ENCODE data around the gene SMIM29.

The SMIM29 gene

DNA sequence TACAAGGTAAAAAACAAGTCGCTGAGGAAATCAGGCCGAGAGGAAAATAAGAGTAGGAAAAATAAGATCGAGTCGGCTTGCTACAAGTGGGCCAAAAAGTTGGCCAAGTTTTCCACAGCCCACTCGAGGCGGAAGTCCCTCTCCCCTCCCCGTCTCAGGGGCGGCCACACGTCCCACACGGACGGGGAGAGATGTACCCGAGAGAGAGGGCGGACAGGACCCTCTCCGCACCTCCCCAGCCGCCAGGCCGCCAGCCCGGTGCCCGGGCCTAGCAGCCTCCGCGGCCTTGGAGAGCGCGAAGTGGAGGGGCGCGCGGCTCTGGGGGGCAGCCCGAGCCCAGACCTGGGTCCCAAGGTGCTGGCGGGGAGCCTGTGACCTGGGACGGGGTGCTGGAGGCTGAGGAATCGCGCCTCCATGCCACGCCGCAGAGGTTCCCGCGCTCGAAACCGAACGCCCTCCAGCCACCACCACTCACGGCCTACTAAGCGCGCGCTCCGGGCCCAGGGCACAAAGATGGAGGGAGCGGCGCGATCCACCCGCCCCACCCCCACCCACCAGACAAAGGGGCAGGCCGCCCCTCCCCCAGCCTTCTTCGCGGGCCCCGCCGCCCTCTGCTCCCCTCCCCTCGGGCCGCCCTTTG is 14.0 kb downstream of the SMIM29 start:
- TF ChIP-seq, protein P1, sequence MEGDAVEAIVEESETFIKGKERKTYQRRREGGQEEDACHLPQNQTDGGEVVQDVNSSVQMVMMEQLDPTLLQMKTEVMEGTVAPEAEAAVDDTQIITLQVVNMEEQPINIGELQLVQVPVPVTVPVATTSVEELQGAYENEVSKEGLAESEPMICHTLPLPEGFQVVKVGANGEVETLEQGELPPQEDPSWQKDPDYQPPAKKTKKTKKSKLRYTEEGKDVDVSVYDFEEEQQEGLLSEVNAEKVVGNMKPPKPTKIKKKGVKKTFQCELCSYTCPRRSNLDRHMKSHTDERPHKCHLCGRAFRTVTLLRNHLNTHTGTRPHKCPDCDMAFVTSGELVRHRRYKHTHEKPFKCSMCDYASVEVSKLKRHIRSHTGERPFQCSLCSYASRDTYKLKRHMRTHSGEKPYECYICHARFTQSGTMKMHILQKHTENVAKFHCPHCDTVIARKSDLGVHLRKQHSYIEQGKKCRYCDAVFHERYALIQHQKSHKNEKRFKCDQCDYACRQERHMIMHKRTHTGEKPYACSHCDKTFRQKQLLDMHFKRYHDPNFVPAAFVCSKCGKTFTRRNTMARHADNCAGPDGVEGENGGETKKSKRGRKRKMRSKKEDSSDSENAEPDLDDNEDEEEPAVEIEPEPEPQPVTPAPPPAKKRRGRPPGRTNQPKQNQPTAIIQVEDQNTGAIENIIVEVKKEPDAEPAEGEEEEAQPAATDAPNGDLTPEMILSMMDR (IDR thresholded peaks at IDR 0.05; ENCODE audit: insufficient read depth, low read length): no peak
- TF ChIP-seq POLR2AphosphoS5 (IDR thresholded peaks at IDR 0.05; ENCODE audit: low read depth) (no peak), GABPA (IDR thresholded peaks at IDR 0.05; ENCODE audit: low read depth) (no peak)
- TF ChIP-seq, protein P2, sequence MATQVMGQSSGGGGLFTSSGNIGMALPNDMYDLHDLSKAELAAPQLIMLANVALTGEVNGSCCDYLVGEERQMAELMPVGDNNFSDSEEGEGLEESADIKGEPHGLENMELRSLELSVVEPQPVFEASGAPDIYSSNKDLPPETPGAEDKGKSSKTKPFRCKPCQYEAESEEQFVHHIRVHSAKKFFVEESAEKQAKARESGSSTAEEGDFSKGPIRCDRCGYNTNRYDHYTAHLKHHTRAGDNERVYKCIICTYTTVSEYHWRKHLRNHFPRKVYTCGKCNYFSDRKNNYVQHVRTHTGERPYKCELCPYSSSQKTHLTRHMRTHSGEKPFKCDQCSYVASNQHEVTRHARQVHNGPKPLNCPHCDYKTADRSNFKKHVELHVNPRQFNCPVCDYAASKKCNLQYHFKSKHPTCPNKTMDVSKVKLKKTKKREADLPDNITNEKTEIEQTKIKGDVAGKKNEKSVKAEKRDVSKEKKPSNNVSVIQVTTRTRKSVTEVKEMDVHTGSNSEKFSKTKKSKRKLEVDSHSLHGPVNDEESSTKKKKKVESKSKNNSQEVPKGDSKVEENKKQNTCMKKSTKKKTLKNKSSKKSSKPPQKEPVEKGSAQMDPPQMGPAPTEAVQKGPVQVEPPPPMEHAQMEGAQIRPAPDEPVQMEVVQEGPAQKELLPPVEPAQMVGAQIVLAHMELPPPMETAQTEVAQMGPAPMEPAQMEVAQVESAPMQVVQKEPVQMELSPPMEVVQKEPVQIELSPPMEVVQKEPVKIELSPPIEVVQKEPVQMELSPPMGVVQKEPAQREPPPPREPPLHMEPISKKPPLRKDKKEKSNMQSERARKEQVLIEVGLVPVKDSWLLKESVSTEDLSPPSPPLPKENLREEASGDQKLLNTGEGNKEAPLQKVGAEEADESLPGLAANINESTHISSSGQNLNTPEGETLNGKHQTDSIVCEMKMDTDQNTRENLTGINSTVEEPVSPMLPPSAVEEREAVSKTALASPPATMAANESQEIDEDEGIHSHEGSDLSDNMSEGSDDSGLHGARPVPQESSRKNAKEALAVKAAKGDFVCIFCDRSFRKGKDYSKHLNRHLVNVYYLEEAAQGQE (IDR thresholded peaks at IDR 0.05; ENCODE audit: insufficient replicate concordance, low read depth): no peak
- Histone ChIP-seq H3K27me3 (ENCODE audit: insufficient read depth, poor library complexity, severe bottlenecking) (no peaks in the 10 kb centered on the region), H3K4me3 (replicated peaks; ENCODE audit: insufficient read depth, low read length) (no peak overlapping the region), H3K27ac (replicated peaks) (no peak overlapping the region)
- no peak for DNase-seq (ENCODE audit: low read depth in 1 of 2, low spot score in 1 of 2)

DNA sequence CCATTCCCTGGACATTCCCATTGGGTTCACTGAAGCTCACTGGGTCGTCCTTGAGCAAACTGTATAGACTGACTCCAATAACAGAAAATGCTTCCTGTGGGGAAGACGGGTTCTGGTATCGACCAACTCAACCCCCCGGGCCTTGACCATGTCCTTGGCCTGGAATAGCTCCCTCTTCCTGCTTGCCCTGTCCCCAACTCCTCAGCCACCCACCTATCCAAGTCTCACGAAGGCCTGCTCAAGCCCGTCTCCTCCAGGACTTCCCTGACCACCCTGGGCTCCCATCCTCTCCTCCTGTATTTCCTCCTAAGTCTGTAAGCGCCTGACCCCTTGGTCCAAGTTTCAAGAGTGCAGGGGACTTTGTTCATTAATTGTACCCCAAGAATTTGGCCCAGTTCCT is 14.9 kb downstream of the SMIM29 start:
- Histone ChIP-seq H3K27me3 (ENCODE audit: insufficient read depth, poor library complexity, severe bottlenecking) (no peaks in the 10 kb centered on the region), H3K4me3 (replicated peaks; ENCODE audit: insufficient read depth, low read length) (no peak overlapping the region), H3K27ac (replicated peaks) (no peak overlapping the region)
- no peak for DNase-seq (ENCODE audit: low read depth in 1 of 2, low spot score in 1 of 2)
- TF ChIP-seq POLR2AphosphoS5 (IDR thresholded peaks at IDR 0.05; ENCODE audit: low read depth): no peak
- TF ChIP-seq, protein P2 (IDR thresholded peaks at IDR 0.05; ENCODE audit: insufficient replicate concordance, low read depth): no peak
- TF ChIP-seq, protein P1 (IDR thresholded peaks at IDR 0.05; ENCODE audit: insufficient read depth, low read length): no peak
- no peak for TF ChIP-seq GABPA (IDR thresholded peaks at IDR 0.05; ENCODE audit: low read depth)
- no peak for TF ChIP-seq SPI1 (IDR thresholded peaks at IDR 0.05; ENCODE audit: borderline replicate concordance, low read depth)

GRCh38 chr6:34232901-34233300 is 15.9 kb downstream of the SMIM29 start:
- TF ChIP-seq, protein P1 (IDR thresholded peaks at IDR 0.05; ENCODE audit: insufficient read depth, low read length): no peak
- TF ChIP-seq, protein P2 (IDR thresholded peaks at IDR 0.05; ENCODE audit: insufficient replicate concordance, low read depth): no peak
- no peak for TF ChIP-seq SPI1 (IDR thresholded peaks at IDR 0.05; ENCODE audit: borderline replicate concordance, low read depth)
- no peak for TF ChIP-seq GABPA (IDR thresholded peaks at IDR 0.05; ENCODE audit: low read depth)
- TF ChIP-seq POLR2AphosphoS5 (IDR thresholded peaks at IDR 0.05; ENCODE audit: low read depth): no peak
- Histone ChIP-seq H3K27ac (replicated peaks) (no peak overlapping the region), H3K4me3 (replicated peaks; ENCODE audit: insufficient read depth, low read length) (no peak overlapping the region), H3K27me3 (ENCODE audit: insufficient read depth, poor library complexity, severe bottlenecking) (no peaks in the 10 kb centered on the region)
- no peak for DNase-seq (ENCODE audit: low read depth in 1 of 2, low spot score in 1 of 2)

Measured in HL-60 (cell line).